ENCODE measurements around the gene CHRNA7. TPM values are rescaled to one million over a fixed set of nuclear protein-coding genes. Genes with fewer than 3 reads are reported as not detected.

The CHRNA7 gene
- total RNA-seq, 1 donor from 2014 or later: 2.6 TPM

- Histone ChIP-seq H3K9me3 (no peaks in the 10 kb centered on the region), H3K27me3 (no peaks in the 10 kb centered on the region), H3K36me3 (no peaks in the 10 kb centered on the region), H3K4me3 (peak overlapping the region; percentile 56 to 67), H3K27ac (no peak overlapping the region), H3K4me1 (peaks cover 0 to 7% of the 10 kb centered on the region in 2 donors)
- TF ChIP-seq CTCF (IDR thresholded peaks at IDR 0.05): no peak
- no peak for DNase-seq (ENCODE audit: low spot score in 2 of 2)
- intact Hi-C loops (cut with DNase I): loop anchor here (5.0 kb wide), 1 partner anchor 158 kb away; the partner anchor contains the start of gene OTUD7A
Observed at GRCh38 chr15:32030795-32031194, 480 bp downstream of the CHRNA7 start.

- H3K4me1 ChIP-seq: peaks cover 0 to 7% of the 10 kb centered on the region in 2 donors
- intact Hi-C loops (cut with DNase I): loop anchor here (5.0 kb wide), 1 partner anchor 161 kb away; the partner anchor contains the start of gene OTUD7A
- no peak for DNase-seq (ENCODE audit: low spot score in 2 of 2)
- H3K27me3 ChIP-seq: no peaks in the 10 kb centered on the region
- no peak for TF ChIP-seq CTCF (IDR thresholded peaks at IDR 0.05)
- no peak overlapping the region for H3K27ac ChIP-seq
- no peak overlapping the region for H3K4me3 ChIP-seq
- no peaks in the 10 kb centered on the region for H3K36me3 ChIP-seq
- no peaks in the 10 kb centered on the region for H3K9me3 ChIP-seq
Observed at GRCh38 chr15:32033186-32033890, 3.0 kb downstream of the CHRNA7 start.

GRCh38 chr15:32034106-32034505 lies 3.8 kb downstream of the CHRNA7 start:
- H3K27ac ChIP-seq: no peak overlapping the region
- intact Hi-C loops (cut with DNase I): loop anchor here (5.0 kb wide), 1 partner anchor 162 kb away; the partner anchor contains the start of gene OTUD7A
- DNase-seq (ENCODE audit: low spot score in 2 of 2): no peak
- no peaks in the 10 kb centered on the region for H3K9me3 ChIP-seq
- H3K27me3 ChIP-seq: no peaks in the 10 kb centered on the region
- no peak for TF ChIP-seq CTCF (IDR thresholded peaks at IDR 0.05)
- no peaks in the 10 kb centered on the region for H3K36me3 ChIP-seq
- H3K4me1 ChIP-seq: peaks cover 0 to 7% of the 10 kb centered on the region in 2 donors
- no peak overlapping the region for H3K4me3 ChIP-seq

GRCh38 chr15:32035285-32035684 lies 5.0 kb downstream of the CHRNA7 start:
- no peaks in the 10 kb centered on the region for H3K27me3 ChIP-seq
- peaks cover 0 to 4% of the 10 kb centered on the region in 2 donors for H3K4me1 ChIP-seq
- H3K9me3 ChIP-seq: no peaks in the 10 kb centered on the region
- TF ChIP-seq CTCF (IDR thresholded peaks at IDR 0.05): no peak
- H3K4me3 ChIP-seq: no peak overlapping the region
- intact Hi-C loops (cut with DNase I): no loop called here
- no peaks in the 10 kb centered on the region for H3K36me3 ChIP-seq
- DNase-seq (ENCODE audit: low spot score in 2 of 2): no peak
- no peak overlapping the region for H3K27ac ChIP-seq

GRCh38 chr15:32036971-32037370 lies 6.7 kb downstream of the CHRNA7 start:
- no peak for TF ChIP-seq CTCF (IDR thresholded peaks at IDR 0.05)
- Histone ChIP-seq H3K9me3 (no peaks in the 10 kb centered on the region), H3K27ac (no peak overlapping the region), H3K36me3 (no peaks in the 10 kb centered on the region), H3K4me3 (no peak overlapping the region), H3K4me1 (no peaks in the 10 kb centered on the region), H3K27me3 (no peaks in the 10 kb centered on the region)
- intact Hi-C loops (cut with DNase I): no loop called here
- no peak for DNase-seq (ENCODE audit: low spot score in 2 of 2)

Measured in ascending aorta (tissue), 2 donors.